GM12872 (cell line): Measurements from ENCODE around the gene CFAP157.

Source experiments
- TF ChIP-seq, protein P1 (sequence below): IDR thresholded peaks from 3 replicates; pipeline ENCODE4 v1.5.1; 2011; ENCODE audit warnings: low read depth, mild to moderate bottlenecking, low read length, moderate library complexity; ENCODE audit not compliant: insufficient read depth

Gene CFAP157

DNA sequence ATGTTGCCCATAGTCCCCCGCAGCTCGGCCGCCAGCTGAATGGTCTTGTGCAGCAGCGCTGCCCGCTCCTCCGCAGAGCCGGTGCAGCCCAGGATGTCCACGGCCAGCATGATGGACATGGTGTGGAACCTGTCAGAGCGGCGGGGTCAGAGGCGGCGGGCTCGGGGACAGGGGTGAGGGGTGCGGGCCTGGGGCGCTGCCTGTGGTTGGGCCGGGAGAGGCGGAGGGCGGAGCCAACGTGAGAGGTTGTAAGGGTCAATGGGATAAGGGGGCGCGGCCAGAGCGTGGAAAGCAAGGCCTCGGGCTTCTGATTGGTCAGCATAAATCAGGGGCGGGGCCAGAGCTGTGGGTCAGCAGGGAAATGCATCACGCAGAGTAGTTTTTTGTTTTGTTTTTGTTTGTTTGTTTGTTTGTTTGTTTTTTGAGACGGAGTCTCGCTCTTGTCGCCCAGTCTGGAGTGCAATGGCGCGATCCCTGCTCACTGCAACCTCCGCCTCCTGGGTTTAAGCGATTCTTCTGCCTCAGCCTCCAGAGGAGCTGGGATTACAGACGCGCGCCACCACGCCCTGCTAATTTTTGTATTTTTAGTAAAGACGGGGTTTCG lies 35.1 kb downstream of the CFAP157 start:
- TF ChIP-seq, protein P1, sequence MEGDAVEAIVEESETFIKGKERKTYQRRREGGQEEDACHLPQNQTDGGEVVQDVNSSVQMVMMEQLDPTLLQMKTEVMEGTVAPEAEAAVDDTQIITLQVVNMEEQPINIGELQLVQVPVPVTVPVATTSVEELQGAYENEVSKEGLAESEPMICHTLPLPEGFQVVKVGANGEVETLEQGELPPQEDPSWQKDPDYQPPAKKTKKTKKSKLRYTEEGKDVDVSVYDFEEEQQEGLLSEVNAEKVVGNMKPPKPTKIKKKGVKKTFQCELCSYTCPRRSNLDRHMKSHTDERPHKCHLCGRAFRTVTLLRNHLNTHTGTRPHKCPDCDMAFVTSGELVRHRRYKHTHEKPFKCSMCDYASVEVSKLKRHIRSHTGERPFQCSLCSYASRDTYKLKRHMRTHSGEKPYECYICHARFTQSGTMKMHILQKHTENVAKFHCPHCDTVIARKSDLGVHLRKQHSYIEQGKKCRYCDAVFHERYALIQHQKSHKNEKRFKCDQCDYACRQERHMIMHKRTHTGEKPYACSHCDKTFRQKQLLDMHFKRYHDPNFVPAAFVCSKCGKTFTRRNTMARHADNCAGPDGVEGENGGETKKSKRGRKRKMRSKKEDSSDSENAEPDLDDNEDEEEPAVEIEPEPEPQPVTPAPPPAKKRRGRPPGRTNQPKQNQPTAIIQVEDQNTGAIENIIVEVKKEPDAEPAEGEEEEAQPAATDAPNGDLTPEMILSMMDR: no peak

DNA sequence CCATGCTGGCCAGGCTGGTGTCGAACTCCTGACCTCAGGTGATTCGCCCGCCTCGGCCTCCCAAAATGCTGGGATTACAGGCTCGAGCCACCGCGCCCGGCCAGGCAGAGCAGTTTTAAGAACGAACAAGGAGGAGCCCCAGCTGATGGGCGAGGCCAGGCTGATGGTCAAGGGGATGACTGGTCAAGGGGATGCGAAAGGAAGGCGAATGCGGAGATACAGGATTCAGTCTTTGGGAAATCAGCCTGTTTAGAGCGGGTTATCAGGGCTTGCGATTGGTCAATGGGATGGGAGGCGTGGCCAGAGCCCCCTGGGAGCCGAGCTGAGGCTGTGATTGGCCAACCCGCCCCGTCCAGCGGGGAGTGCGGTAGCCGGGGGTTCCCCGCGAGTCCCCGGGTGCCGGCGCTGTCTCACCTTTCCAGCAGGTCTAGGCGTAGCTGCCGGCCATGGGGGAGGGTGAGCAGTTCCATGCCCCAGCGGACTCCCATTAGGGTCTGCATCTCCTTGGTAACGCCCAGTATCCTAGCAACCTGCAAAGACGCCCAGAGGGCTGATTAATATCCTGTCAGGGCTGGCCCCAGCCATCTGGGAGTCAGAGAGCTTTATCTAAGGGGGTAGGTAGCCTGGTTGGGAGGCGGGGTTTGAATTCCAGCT lies 35.8 kb downstream of the CFAP157 start:
- TF ChIP-seq, protein P1: no peak

DNA sequence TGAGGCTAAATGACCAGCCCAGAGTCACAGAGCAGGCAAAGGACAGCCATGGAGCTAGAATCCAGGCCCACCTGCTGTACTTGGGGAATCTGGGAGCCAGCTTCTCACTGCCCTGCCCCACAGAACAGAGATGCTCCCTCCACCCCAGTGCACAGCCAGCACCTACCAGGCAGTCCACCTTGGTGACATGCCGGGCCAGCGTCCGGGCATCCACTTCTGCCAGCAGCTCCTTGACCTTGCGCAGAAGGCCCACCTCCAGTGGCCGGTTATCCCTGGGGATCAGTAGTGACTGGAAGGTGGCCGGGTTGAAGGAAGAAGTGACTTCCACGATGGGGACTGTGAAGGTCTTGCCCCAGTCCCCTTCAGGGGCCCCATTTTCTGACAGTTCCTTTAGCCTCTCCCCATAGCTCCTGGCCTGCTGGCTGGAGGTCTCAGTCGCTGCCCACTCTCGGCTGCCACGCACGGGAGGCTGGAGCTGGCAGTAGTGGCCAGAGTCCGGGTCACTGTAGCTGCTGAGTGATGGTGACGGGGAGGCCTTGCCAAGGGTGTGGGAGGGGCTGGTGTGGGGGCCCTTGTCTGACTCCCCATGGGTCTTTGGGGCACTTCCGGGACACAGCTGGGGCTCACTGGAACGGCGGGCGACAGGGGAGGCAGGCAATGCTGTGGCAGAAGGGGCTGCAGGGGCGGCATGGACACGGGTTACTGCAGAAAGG lies 37.8 kb downstream of the CFAP157 start:
- TF ChIP-seq, protein P1: no peak

DNA sequence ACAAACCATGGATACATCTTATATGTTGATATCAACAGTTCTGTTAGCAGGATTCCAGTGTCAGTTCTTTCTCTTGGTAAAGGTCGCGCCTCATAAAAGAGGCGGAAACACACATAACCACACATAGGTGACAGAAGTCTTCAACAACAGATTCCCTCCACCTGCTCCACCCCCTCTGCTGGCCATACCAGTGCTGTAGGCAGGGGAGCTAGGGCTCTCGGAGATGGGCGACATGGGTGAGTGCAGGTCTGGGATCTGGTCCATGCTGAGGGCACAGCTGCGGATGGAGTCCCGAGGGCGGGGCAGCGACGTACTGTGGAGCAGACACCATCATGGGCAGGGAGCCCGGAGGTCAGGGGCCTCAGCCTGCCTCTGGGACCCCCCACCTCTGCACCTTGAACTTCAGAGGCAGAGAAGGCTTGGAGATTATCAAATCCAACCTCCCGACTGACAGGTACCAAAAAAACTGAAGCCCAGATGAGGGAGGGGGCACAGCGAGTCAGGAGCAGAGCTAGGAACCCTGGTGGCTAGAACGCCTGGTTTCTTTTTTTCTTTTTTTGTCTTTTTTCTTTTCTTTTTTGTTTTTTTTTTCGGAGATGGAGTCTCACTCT lies 40.3 kb downstream of the CFAP157 start:
- TF ChIP-seq, protein P1: no peak

DNA sequence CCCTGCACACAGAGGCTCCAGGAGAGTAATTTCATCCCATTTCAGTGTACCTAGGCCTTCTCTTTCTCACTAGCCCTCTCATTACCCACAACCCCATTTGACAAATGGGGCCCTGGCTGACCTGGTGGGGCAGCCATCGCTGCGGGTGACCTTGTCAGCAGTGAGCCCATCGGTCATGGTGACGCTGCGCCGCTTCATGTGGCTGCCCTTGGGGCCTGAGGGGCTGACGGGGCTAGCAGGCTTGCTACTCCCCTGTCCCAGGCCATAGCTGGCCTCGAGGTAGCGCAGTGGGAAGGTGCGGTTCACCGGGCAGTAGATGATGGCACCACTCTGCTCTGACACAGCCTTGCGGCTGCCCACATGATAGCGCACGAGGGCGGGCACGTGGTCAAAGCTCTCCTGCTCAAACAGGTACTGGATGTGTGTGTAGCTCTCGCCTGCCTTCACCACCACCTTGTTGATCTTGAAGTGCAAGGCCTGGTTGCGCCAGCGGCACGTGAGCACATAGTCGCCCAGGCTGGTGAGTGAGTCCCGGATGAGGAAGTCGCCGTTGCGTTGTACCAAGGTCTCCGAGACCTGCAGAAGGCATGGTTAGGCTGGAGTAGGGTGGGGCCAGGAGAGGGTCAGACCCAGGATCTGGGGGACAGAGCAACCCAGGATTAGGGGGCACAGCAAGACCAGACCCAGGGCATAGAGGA lies 42.5 kb downstream of the CFAP157 start:
- TF ChIP-seq, protein P1: no peak

DNA sequence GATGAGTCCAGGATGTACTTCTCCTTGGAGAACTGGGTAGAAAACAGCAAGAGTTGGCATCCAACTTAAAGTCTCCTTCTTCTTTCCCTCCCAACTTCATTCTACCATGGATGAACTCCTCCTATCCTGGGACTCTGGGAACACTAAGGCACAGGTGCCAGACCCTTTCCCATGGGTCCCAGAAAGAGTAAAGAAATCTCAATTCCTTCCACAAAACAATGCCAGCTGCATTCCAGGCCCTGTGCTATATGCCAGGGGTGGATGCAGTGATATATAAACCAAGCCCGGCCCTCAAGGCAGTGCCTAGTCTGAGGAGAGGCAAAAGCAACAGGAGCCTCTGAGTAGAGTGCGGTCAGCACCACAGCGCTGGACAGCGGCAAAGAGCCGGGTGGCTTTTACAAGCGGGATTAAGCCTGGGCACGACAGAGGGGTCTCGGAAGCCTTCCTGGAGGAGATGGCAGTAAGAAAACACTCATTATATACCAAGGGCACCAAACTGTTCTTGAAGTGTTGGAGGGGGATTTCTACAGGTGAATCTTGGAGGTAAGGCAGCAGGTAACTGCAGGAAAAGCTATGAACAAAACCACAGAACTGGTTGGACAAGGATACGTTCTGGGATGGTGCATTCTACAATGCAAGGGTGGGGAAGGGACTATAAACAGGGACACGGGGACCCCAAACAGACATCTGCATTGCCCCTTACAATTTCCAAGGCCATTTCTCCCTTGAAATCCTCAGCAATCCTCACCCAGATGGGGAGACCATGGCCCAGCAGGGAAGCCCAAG lies 44.7 kb downstream of the CFAP157 start:
- TF ChIP-seq, protein P1: no peak

DNA sequence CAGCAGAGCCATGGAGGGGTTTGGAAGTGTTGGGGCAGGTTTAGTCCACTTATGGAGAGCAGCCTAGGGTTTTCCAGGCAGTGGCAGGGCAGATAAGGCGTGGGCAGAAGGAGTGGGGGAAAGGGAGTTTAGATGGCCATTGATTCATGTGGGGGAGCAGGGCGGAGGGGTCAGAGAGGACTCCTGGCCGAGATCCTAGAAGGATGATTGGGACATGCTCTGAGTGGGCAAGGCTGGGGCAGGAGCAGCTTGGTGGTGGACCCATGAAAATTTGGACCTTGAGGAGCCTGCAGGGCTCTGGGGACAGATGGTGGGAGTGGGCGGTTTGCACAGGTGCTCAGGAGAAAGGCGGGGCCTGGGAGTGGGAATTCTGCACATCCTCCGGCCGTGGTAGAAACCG lies 46.4 kb downstream of the CFAP157 start:
- TF ChIP-seq, protein P1: no peak
